T-helper 1 cell treated with Interleukin-12 subunit alpha and Interleukin-12 subunit beta and Interleukin-4 antibody, amounts not matched to agents 30 ng/mL and 1 ng/mL, for 36 hours (primary cell): Measurements from ENCODE around the gene GID8. TPM values are rescaled to one million over a fixed set of nuclear protein-coding genes. Genes with fewer than 3 reads are reported as not detected.
"Not testable (repeated sequence)": the region's sequence is repeated elsewhere in the genome, so short reads cannot be mapped to it uniquely, and the experiment has no call there.

Experiments used
- intact Hi-C: fragments of 100-400 bp; cut with micrococcal nuclease; formaldehyde crosslinking; loops from one replicate; pipeline ENCODE4 v1.15.1; 2024
- total RNA-seq: library from RNA; stranded (reverse); gene quantifications from 2 replicates; pipeline ENCODE4 v1.2.3, GENCODE V29; 2022

Gene GID8
- total RNA-seq, 1 donor from 2014 or later = 34.2 TPM

GRCh38 chr20:62921119-62921687 lies 16.7 kb upstream of the GID8 start:
- intact Hi-C loops = loop anchor here (1.0 kb wide), 1 partner anchor 21 kb away; no protein-coding TSS in a partner anchor

GRCh38 chr20:62922451-62922921 lies 15.5 kb upstream of the GID8 start:
- intact Hi-C loops = no loop called here

DNA sequence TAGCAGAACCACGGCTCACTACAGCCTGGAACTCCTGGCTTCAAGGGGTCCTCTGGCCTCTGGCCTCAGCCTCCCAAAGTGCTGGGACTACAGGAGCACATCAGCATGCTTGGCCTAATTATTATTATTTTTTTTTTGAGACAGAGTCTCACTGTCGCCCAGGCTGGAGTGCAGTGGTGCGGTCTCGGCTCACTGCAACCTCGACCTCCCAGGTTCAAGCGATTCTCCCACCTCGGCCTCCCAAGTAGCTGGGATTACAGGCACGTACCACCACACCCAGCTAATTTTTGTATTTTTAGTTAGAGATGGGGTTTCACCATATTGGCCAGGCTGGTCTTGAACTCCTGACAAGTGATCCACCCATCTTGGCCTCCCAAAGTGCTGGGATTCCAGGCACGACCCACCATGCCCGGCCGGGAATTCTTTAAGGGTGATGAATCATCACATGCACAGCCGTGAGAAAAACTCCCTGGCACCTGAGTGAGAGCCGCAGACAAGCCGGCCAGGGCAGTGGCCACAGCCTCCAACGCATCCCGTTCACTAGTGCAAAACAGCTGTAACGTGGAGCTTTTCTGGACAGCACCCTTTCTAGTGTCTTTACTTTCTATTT lies 14.8 kb upstream of the GID8 start:
- intact Hi-C loops = not testable (repeated sequence)

GRCh38 chr20:62923669-62924441 lies 14.1 kb upstream of the GID8 start:
- intact Hi-C loops = loop anchor here (2.0 kb wide), 2 partner anchors 15 to 61 kb away; partner anchors contain the start of gene GID8

DNA sequence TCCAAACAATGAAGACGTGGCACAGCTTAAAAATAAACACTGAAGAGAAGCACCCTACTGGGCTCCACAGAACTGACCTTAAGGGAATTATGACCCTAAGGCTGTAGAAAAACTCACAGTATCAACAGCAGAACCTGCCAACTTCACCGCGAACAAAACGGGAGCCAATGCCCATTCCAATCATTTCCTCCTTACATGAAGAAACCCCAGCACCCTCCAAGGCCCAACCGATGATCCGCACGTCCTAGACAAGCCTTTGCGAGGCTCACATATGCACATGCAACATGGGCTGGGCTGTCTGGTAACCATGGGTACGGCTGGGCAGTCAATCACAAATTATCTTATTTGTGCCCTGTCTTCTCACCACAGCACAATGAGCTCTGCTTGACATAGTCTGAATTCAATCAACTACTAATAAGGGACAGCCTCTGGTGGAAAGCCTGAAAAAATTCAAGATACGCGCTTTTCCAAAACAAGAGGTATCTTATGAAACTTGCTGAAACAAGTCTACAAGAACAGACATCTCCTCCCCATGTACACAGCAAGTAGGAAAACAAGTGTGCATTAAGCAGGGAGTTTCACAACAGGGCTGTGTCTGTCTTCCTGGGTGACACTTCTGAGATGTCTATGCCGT lies 13.4 kb upstream of the GID8 start:
- intact Hi-C loops = loop anchor here (1.0 to 5.0 kb wide), 5 partner anchors 14 to 537 kb away; partner anchors contain the start of genes GID8, OGFR and RPS21

DNA sequence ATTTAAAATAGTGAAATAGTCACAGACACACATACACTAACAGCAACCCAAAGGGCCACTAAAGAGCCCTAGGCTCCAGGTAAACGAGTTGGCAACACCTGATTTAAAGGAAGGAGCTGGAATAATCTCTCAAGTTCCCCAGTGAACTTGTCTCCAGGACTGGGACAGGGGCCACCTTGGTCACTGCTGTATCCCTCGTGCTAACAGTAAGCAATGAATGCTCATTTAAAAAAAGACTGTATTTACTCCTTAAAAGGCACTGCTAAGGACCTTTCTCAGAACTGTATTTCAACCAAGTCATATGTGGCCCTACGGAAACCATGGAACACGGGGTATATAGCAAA lies 12.9 kb upstream of the GID8 start:
- intact Hi-C loops = loop anchor here (1.0 to 5.0 kb wide), 5 partner anchors 14 to 538 kb away; partner anchors contain the start of genes GID8, OGFR and RPS21

- intact Hi-C loops = loop anchor here (1.0 to 5.0 kb wide), 8 partner anchors 7 to 623 kb away; partner anchors contain the start of genes ADRM1, GID8, OGFR and RPS21
Observed at GRCh38 chr20:62925420-62926228, 12.3 kb upstream of the GID8 start.

DNA sequence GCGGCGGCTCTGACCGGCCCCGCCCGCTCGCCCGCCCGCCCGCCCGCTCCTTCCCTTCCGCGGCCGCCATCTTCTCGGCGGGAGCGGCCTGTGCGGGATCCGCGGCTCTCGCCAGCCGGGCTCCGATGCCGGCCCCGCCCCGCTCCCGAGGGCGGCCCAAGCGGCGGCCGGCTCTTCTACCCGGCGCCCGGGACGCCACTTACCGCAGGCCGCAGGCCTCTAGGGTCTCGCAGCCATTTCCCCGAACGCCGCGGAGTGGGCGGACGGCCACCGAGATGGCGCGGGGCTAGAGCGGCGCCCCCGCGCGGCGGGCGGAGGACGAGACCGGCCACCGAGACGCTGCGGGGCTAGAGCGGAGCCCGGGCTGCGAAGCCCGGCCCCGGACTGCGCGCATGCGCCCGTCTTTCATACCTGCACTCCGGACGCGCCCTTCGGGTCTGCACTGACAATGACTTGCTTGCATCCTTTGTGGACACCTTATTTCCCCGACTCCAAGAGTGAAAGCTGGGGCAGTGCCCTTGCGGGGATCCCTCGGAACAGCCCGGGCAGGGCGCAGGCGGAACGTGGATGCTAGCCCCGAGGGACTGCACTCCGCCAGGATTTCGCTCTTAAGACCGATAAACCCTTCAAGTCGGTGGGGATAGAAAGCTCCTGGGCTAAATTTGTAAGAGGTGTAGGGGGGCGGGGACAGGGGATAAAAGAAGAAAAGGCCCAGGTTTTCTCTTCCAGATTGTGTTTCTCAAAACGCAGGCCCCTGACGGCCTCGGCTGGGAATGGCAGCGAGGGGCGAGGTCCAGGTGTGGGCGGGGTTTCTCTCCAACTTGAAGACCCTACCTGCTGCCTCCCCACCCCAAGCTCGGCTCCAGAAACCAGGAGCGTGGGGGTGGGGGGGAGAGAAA lies 11.5 kb upstream of the GID8 start, which contains the start of gene DIDO1:
DIDO1 (minus strand) TSS at position 277 of the 899 bp plus-strand sequence.
- intact Hi-C loops = loop anchor here (1.0 to 5.0 kb wide), 5 partner anchors 8 to 624 kb away; partner anchors contain the start of genes ADRM1, OGFR and RPS21

DNA sequence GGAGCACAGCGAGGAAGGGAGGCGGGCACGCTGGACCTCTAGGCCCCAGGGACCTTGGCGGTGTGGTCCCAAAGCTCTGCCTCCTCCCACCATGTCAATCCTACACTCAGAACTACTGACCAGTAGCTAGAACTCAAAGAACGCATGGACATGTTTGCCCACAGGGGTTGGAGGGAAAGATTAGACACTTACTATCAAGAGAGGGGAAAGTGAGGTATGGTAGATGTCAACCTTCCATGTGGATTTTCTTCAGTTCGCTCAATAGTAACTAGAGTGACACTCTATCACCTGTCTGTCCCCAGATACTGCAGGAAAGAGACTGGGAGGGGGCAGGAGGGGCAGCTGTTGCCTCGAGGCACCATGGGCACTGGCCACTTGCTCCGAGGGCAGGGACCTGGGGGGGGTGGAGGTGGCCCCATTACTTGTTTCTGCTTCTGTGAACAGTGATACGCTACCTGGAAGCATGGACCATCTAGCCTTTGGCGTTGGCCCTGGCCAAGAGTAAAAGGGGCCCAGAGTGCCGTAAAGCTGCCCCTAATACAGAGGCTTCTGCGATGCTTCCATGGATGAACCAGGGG lies 10.7 kb upstream of the GID8 start:
- intact Hi-C loops = loop anchor here (2.0 to 5.0 kb wide), 3 partner anchors 125 to 624 kb away; partner anchors contain the start of genes ADRM1, OGFR and RPS21

DNA sequence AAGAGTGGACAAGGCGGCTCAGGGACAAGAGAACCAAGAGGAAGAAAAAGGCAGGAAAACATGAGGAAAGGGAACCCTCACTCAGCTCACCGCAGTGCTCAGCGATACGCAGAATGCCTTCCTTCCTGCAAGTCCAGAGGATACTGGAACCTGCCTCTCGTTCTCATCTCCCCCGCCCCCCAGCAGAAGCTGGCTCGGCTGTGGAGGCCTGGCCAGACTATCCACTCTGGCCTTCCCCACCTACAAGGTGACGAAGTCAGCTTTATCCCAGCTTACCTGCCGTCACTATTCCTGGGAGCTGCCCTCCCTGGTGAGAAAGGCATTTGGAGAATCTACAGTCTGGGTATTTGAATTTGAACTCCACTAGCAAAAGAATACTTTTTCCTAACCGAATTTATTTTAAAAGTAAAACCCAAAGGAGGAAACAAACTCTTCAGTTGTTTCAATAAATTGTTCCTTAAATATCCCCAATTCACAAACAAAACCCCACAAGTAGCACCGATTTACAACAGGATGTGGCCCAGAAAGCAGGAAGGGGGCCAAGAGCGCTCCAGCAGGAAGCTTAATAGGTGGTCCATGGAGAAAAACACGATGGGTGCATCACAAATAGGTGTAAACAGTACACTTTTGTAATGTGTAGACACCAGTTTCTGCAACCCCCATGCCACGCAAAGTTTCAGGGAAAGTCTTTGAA lies 9.6 kb upstream of the GID8 start:
- intact Hi-C loops = loop anchor here (2.0 to 5.0 kb wide), 4 partner anchors 48 to 624 kb away; partner anchors contain the start of genes OGFR and RPS21

GRCh38 chr20:62929051-62929538 lies 8.9 kb upstream of the GID8 start:
- intact Hi-C loops = loop anchor here (1.0 to 5.0 kb wide), 5 partner anchors 8 to 624 kb away; partner anchors contain the start of genes OGFR and RPS21

DNA sequence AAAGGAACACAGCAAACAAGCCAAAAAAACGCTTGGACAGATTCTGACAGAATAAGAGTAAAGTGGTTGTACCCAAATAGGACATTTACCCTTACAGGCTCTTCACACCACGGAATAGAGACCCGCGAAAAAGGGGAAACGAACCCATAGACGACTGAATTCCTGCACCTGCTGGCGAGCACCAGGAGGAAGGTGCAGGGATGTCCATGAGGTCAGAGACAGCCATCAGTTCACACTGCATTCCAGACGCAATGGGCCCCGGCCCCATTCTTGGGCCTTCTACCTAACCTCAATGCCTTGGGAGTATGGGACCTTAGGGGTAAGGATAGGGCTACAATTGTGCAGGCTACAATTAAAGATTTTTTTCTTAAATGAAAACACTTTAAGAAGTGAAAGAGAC lies 6.5 kb upstream of the GID8 start:
- intact Hi-C loops = loop anchor here (10.0 kb wide), 3 partner anchors 697 to 807 kb away; partner anchors contain the start of genes LSM14B, OSBPL2, RTEL1 and STMN3

GRCh38 chr20:62933966-62934365 lies 4.0 kb upstream of the GID8 start:
- intact Hi-C loops = loop anchor here (10.0 kb wide), 3 partner anchors 699 to 809 kb away; partner anchors contain the start of genes LSM14B, OSBPL2, RTEL1 and STMN3

DNA sequence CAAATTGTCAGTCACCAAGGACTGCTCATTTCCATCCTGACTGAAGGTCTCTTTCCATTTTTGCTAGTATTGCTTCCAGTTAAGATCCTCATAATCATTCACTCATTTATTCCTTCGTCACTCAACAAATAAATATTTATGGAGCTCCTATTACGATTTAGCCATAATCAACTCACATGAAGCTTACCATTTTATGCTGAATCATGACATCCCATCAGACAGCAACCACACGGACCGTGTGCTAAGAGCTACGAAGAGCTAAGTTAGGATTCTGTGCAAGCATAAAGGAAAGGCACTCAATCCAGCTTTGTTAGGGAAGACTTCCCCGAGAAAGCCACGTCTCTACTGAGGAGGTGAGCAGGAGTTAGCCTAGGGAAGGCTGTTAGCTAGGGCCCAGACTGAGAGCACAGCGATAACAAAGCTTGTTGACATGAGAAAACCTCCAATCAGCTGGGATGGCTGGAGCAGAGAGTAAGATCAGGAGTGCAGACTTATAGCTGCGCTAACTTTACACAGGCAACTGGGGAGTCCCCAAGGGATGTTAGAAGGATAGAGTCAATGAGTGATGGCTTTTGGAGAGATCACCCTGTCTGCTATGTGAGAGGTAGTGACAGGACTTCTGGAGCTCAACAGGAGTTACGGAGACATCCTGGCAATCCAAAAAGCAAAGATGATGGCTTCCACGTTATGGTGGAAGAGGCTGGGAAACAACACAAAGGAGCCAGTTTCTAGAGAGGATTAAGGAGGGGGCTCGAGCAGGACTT lies 2.6 kb upstream of the GID8 start:
- intact Hi-C loops = loop anchor here (5.0 to 10.0 kb wide), 6 partner anchors 143 to 811 kb away; partner anchors contain the start of genes CABLES2, LSM14B, OSBPL2 and RTEL1

DNA sequence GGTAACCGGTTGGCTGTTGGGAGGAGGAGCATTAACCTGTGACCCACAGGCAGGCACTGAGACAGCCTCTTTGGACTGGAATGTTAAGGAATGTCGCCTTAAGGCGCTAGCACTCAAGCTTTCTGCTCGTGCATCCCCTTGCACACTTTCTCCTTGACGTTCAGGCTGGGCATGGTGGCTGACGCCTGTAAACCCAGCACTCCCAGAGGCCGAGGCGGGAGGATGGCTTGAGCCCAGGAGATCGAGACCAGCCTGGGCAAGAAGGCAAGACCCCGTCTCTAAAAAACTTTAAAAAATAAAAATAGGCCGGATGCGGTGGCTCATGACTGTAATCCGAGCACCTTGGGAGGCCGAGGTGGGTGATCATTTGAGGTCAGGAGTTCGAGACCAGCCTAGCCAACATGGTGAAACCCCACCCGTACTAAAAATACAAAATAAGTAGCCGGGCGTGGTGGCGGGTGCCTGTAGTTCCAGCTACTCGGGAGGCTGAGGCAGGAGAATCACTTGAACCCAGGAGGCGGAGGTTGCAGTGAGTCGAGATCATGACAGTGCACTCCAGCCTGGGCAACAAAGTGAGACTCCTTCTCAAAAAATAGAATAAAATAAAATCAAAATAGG lies 1.9 kb upstream of the GID8 start:
- intact Hi-C loops = loop anchor here (2.0 to 10.0 kb wide), 7 partner anchors 144 to 811 kb away; partner anchors contain the start of genes CABLES2, LSM14B, OSBPL2 and RTEL1
